Esophagus muscularis mucosa (tissue), 4 donors: ENCODE results near the gene RARG. TPM values are rescaled to one million over a fixed set of nuclear protein-coding genes. Genes with fewer than 3 reads are reported as not detected.

Experiments used
- DNase-seq: peaks from one replicate; pipeline ENCODE4 v3.0.0-alpha.2; 2017; ENCODE audit errors: extremely low spot score
- H3K27ac ChIP-seq, 4 donors: fragments of 200-600 bp; sonication (generic); replicated peaks in 1 of 4; 1 replicate in 3 of 4; 2 replicates in 1 of 4; pipeline ENCODE4 v1.5.1; 2016 to 2019; ENCODE audit warnings: mild to moderate bottlenecking in 1 of 4
- H3K27me3 ChIP-seq, 4 donors: fragments of 200-600 bp; sonication (generic); one replicate each; pipeline versions ENCODE4 v1.5.1 to v1.6.0; 2016 to 2019
- H3K36me3 ChIP-seq, 4 donors: fragments of 200-600 bp; sonication (generic); one replicate each; pipeline ENCODE4 v1.5.1; 2016 to 2019
- H3K4me1 ChIP-seq, 4 donors: fragments of 200-600 bp; sonication (generic); one replicate each; pipeline ENCODE4 v1.5.1; 2016 to 2019
- H3K4me3 ChIP-seq, 4 donors: fragments of 200-600 bp; sonication (generic); 1 replicate in 2 of 4; 2 replicates in 2 of 4; pipeline ENCODE4 v1.5.1; 2016 to 2019; ENCODE audit warnings: mild to moderate bottlenecking in 4 of 4, moderate library complexity in 1 of 4
- H3K9me3 ChIP-seq, 4 donors: fragments of 200-600 bp; sonication (generic); 1 replicate in 3 of 4; 2 replicates in 1 of 4; pipeline ENCODE4 v1.5.1; 2016 to 2019
- CTCF ChIP-seq, 3 experiments: fragments of 200-600 bp in 2 of 3; fragments of 450-650 bp in 1 of 3; sonication (generic) in 2 of 3; IDR thresholded peaks; one replicate each; pipeline ENCODE4 v1.5.1; 2017 to 2019; ENCODE audit warnings: antibody characterized with exemption in 3 of 3, mild to moderate bottlenecking in 2 of 3, moderate library complexity in 1 of 3
- EP300 ChIP-seq: sonication (generic); formaldehyde crosslinking; IDR thresholded peaks from one replicate; pipeline ENCODE4 v1.6.1; 2017; ENCODE audit warnings: antibody characterized with exemption
- POLR2A ChIP-seq: fragments of 450-650 bp; IDR thresholded peaks from one replicate; pipeline ENCODE4 v1.6.1; 2017; ENCODE audit warnings: antibody characterized with exemption, moderate library complexity, mild to moderate bottlenecking, low read depth
- POLR2AphosphoS5 ChIP-seq, 2 donors: sonication (generic); formaldehyde crosslinking; IDR thresholded peaks; one replicate each; pipeline ENCODE4 v1.6.1; 2017; ENCODE audit warnings: antibody characterized with exemption in 2 of 2
- WGBS: methylation state at CpG from one replicate; pipeline ENCODE4 v1.1.5; 2018; 5-methylcytosine and 5-hydroxymethylcytosine counted together
- intact Hi-C: fragments of 100-400 bp; cut with DNase I; formaldehyde crosslinking; loops from one replicate; pipeline ENCODE4 v1.15.1; 2023
- total RNA-seq, 4 donors: library from RNA; depleted of rRNA; stranded (reverse); fragments of >200 nt; gene quantifications; one replicate each; pipeline versions ENCODE4 v1.1.0 to v1.2.1, GENCODE V29; 2016

RARG gene
- total RNA-seq, 4 donors from 2014 or later, result 10.3 to 26.1 (median 22.9) TPM

GRCh38 chr12:53267306-53267998 is 35.4 kb upstream of the RARG start:
- 56% methylated on average over 18 of the region's 18 CpGs for WGBS
- Histone ChIP-seq H3K27me3 (no peaks in the 10 kb centered on the region), H3K36me3 (no peaks in the 10 kb centered on the region), H3K4me3 (peak overlapping the region; percentile 58 to 71 (median 64)), H3K27ac (peak overlapping the region; percentile 11 to 65 (median 50)), H3K9me3 (no peaks in the 10 kb centered on the region), H3K4me1 (peaks cover 6 to 20% (median 17%) of the 10 kb centered on the region in 4 donors)
- TF ChIP-seq CTCF (IDR thresholded peaks at IDR 0.05) (no peak), EP300 (no peak), POLR2AphosphoS5 (IDR thresholded peaks at IDR 0.05) (no peak), POLR2A (no peak)
- DNase-seq, result no peak
- intact Hi-C loops, result no loop called here

- peaks cover 6 to 20% (median 17%) of the 10 kb centered on the region in 4 donors for H3K4me1 ChIP-seq
- no peaks in the 10 kb centered on the region for H3K9me3 ChIP-seq
- H3K27me3 ChIP-seq, result no peaks in the 10 kb centered on the region
- H3K27ac ChIP-seq, result no peak overlapping the region
- DNase-seq, result no peak
- H3K4me3 ChIP-seq, result no peak overlapping the region
- H3K36me3 ChIP-seq, result no peaks in the 10 kb centered on the region
- TF ChIP-seq POLR2A (no peak), EP300 (no peak), POLR2AphosphoS5 (IDR thresholded peaks at IDR 0.05) (no peak), CTCF (IDR thresholded peaks at IDR 0.05) (no peak)
- intact Hi-C loops, result no loop called here
- WGBS, result 82% methylated on average over 2 of the region's 2 CpGs
Observed at GRCh38 chr12:53265783-53266182, 33.8 kb upstream of the RARG start.

- H3K9me3 ChIP-seq, result no peaks in the 10 kb centered on the region
- intact Hi-C loops, result no loop called here
- TF ChIP-seq EP300 (no peak), CTCF (IDR thresholded peaks at IDR 0.05) (no peak), POLR2AphosphoS5 (IDR thresholded peaks at IDR 0.05) (no peak)
- H3K27me3 ChIP-seq, result no peaks in the 10 kb centered on the region
- H3K4me3 ChIP-seq, result no peak overlapping the region
- WGBS, result 90% methylated on average over 6 of the region's 6 CpGs
- DNase-seq, result no peak
- H3K27ac ChIP-seq, result no peak overlapping the region
- peaks cover 0 to 5% (median under 1%) of the 10 kb centered on the region in 4 donors for H3K4me1 ChIP-seq
- peaks cover 2 to 10% (median 8%) of the 10 kb centered on the region in 4 donors for H3K36me3 ChIP-seq
Observed at GRCh38 chr12:53259891-53260290, 27.9 kb upstream of the RARG start.

- Histone ChIP-seq H3K27ac (no peak overlapping the region), H3K4me3 (no peak overlapping the region), H3K36me3 (peaks cover 9 to 20% (median 18%) of the 10 kb centered on the region in 4 donors), H3K27me3 (no peaks in the 10 kb centered on the region), H3K4me1 (peaks cover 0 to 14% (median 8%) of the 10 kb centered on the region in 4 donors), H3K9me3 (no peaks in the 10 kb centered on the region)
- no peak for DNase-seq
- intact Hi-C loops, result no loop called here
- WGBS, result 62% methylated on average over 7 of the region's 7 CpGs
- TF ChIP-seq CTCF (IDR thresholded peaks at IDR 0.05) (no peak), EP300 (no peak), POLR2A (no peak), POLR2AphosphoS5 (IDR thresholded peaks at IDR 0.05) (no peak)
Observed at GRCh38 chr12:53258541-53259539, 26.8 kb upstream of the RARG start.
